PC-9 (cell line): ENCODE data around the gene CHPF2. TPM values are rescaled to one million over a fixed set of nuclear protein-coding genes. Genes with fewer than 3 reads are reported as not detected.

Experiments used
- BruUV-seq: library from RNA; stranded (reverse); fragments of 400-500 nt; replicated peaks from 2 replicates; lab custom pipeline; 2021; lab: Mats Ljungman, UMichigan
- CTCF ChIA-PET: fragments of 300-600 bp; sonication (Branson Sonifier 250); formaldehyde crosslinking; loops from one replicate; lab custom pipeline; 2022; ENCODE audit warnings: antibody characterized with exemption; lab: Charles Lee
- POLR2A ChIA-PET: fragments of 300-600 bp; sonication (Branson Sonifier 250); formaldehyde crosslinking; loops from one replicate; lab custom pipeline; 2022; ENCODE audit warnings: antibody characterized with exemption; ENCODE audit not compliant: unreplicated experiment; lab: Charles Lee
- DNase-seq, 2 experiments: peaks; one replicate each; pipeline versions ENCODE4 v3.0.0 to v3.0.0-alpha.2; 2015 to 2022; ENCODE audit warnings: mixed read lengths in 1 of 2
- H2AFZ ChIP-seq: fragments of 200-600 bp; sonication (generic); 2 replicates; pipeline ENCODE4 v1.8.1; 2017; ENCODE audit warnings: antibody characterized with exemption
- H3F3A ChIP-seq: fragments of 200-600 bp; sonication (generic); 2 replicates; pipeline ENCODE4 v1.8.1; 2017; ENCODE audit warnings: antibody characterized with exemption, mild to moderate bottlenecking, low read depth; ENCODE audit not compliant: insufficient read depth
- H3K27ac ChIP-seq: fragments of 200-600 bp; sonication (generic); 2 replicates; pipeline ENCODE4 v1.6.1; 2016; ENCODE audit warnings: mixed run types
- H3K27me3 ChIP-seq: fragments of 200-600 bp; sonication (generic); 2 replicates; pipeline ENCODE4 v1.6.1; 2016; ENCODE audit warnings: low read depth, mixed run types; ENCODE audit not compliant: insufficient read depth
- H3K36me3 ChIP-seq: fragments of 200-600 bp; sonication (generic); 2 replicates; pipeline ENCODE4 v1.6.1; 2016; ENCODE audit warnings: low read depth, mixed run types
- H3K4me1 ChIP-seq: fragments of 200-600 bp; sonication (generic); replicated peaks from 2 replicates; pipeline ENCODE4 v1.6.1; 2016; ENCODE audit warnings: mixed run types; ENCODE audit not compliant: insufficient read depth
- H3K4me2 ChIP-seq: fragments of 200-600 bp; sonication (generic); 2 replicates; pipeline ENCODE4 v1.6.1; 2017; ENCODE audit warnings: mixed run types
- H3K4me3 ChIP-seq: fragments of 200-600 bp; sonication (generic); 2 replicates; pipeline ENCODE4 v1.6.1; 2016; ENCODE audit warnings: mixed run types
- H3K79me2 ChIP-seq: fragments of 200-600 bp; sonication (generic); 2 replicates; pipeline ENCODE4 v1.6.1; 2017; ENCODE audit warnings: low read depth, mixed run types
- H3K9me2 ChIP-seq: fragments of 200-600 bp; sonication (generic); 2 replicates; pipeline ENCODE4 v1.8.1; 2017; ENCODE audit warnings: mild to moderate bottlenecking; ENCODE audit not compliant: insufficient read depth
- H3K9me3 ChIP-seq: fragments of 200-600 bp; sonication (generic); 2 replicates; pipeline ENCODE4 v1.8.1; 2016; ENCODE audit warnings: low read depth; ENCODE audit not compliant: insufficient read depth
- H4K20me1 ChIP-seq: fragments of 200-600 bp; sonication (generic); 2 replicates; pipeline ENCODE4 v1.8.1; 2017; ENCODE audit not compliant: insufficient read depth
- CTCF ChIP-seq: fragments of 200-600 bp; sonication (generic); conservative IDR thresholded peaks from 2 replicates; pipeline ENCODE4 v1.6.1; 2017; ENCODE audit warnings: mixed run types, antibody characterized with exemption, mild to moderate bottlenecking, moderate library complexity
- EZH2 ChIP-seq: fragments of 200-600 bp; sonication (generic); IDR thresholded peaks from 2 replicates; pipeline ENCODE4 v1.8.0; 2017; ENCODE audit warnings: antibody characterized with exemption, low read depth
- intact Hi-C: fragments of 100-400 bp; cut with micrococcal nuclease; formaldehyde crosslinking; loops from one replicate; pipeline ENCODE4 v1.10.0; 2022; ENCODE audit not compliant: unreplicated experiment
- total RNA-seq: library from RNA; stranded (reverse); gene quantifications from 2 replicates; pipeline ENCODE4 v1.2.3, GENCODE V29; 2021

CHPF2 gene
- total RNA-seq, 1 experiment from 2014 or later = 54.9 TPM

DNA sequence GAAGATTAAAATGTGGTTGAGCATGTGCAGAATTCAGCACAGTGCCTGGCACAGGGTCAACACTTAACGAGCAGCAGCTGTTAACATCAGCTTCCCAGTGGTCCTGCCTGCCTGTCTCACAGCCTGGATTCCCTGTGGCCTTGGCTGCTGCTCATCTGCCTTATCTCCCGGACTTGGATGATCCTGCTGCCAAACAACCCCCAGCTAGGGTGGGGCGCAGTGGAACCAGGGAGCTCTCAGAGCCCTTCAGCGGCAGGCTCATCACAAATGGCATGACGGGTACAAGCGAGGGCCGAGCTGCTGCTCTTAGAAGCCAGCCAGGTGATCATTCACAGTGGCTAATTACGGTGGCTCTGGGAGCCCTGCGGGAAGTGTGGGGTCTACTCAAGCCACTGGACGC is 29.2 kb downstream of the CHPF2 start:
- DNase-seq = no peak
- Histone ChIP-seq H3F3A (no peaks in the 10 kb centered on the region), H3K4me3 (no peak overlapping the region), H4K20me1 (no peaks in the 10 kb centered on the region), H3K9me2 (no peaks in the 10 kb centered on the region), H3K79me2 (no peaks in the 10 kb centered on the region), H3K4me1 (no peaks in the 10 kb centered on the region), H3K4me2 (no peak overlapping the region), H3K9me3 (no peaks in the 10 kb centered on the region), H3K36me3 (no peaks in the 10 kb centered on the region), H3K27ac (no peak overlapping the region), H2AFZ (no peak overlapping the region), H3K27me3 (peaks cover 89% of the 10 kb centered on the region)
- TF ChIP-seq EZH2 (no peak), CTCF (no peak)
- ChIA-PET CTCF (no interaction called here), POLR2A (no interaction called here)
- intact Hi-C loops = no loop called here
- BruUV-seq = no TSS peak

GRCh38 chr7:151264615-151265014 is 32.3 kb downstream of the CHPF2 start:
- Histone ChIP-seq H3K9me3 (no peaks in the 10 kb centered on the region), H2AFZ (no peak overlapping the region), H3K4me2 (no peak overlapping the region), H3K9me2 (no peaks in the 10 kb centered on the region), H3K27ac (no peak overlapping the region), H3K79me2 (no peaks in the 10 kb centered on the region), H3K36me3 (no peaks in the 10 kb centered on the region), H3K4me1 (no peaks in the 10 kb centered on the region), H3F3A (no peaks in the 10 kb centered on the region), H3K27me3 (peaks cover 83% of the 10 kb centered on the region), H4K20me1 (no peaks in the 10 kb centered on the region), H3K4me3 (no peak overlapping the region)
- ChIA-PET POLR2A (no interaction called here), CTCF (interaction anchor here (0.6 kb wide), 1 partner anchor 606 kb away, joined by 3 read pairs; no protein-coding TSS in a partner anchor)
- intact Hi-C loops = no loop called here
- no TSS peak for BruUV-seq
- TF ChIP-seq CTCF = no peak
- no peak for TF ChIP-seq EZH2
- DNase-seq = no peak

- no peaks in the 10 kb centered on the region for H3F3A ChIP-seq
- no peak overlapping the region for H3K27ac ChIP-seq
- CTCF ChIA-PET = no interaction called here
- TF ChIP-seq CTCF (no peak), EZH2 (no peak)
- H3K4me2 ChIP-seq = no peak overlapping the region
- DNase-seq = no peak
- intact Hi-C loops = no loop called here
- H4K20me1 ChIP-seq = no peaks in the 10 kb centered on the region
- no peaks in the 10 kb centered on the region for H3K4me1 ChIP-seq
- POLR2A ChIA-PET = no interaction called here
- H3K36me3 ChIP-seq = no peaks in the 10 kb centered on the region
- H3K4me3 ChIP-seq = no peak overlapping the region
- no peaks in the 10 kb centered on the region for H3K79me2 ChIP-seq
- BruUV-seq = no TSS peak
- no peaks in the 10 kb centered on the region for H3K9me2 ChIP-seq
- H3K27me3 ChIP-seq = peaks cover 75% of the 10 kb centered on the region
- H3K9me3 ChIP-seq = no peaks in the 10 kb centered on the region
- no peak overlapping the region for H2AFZ ChIP-seq
These were observed 33.2 kb downstream of the CHPF2 start for GRCh38 chr7:151265351-151265931.
